Measurements from ENCODE around the gene NAGPA. TPM values are rescaled to one million over a fixed set of nuclear protein-coding genes. Genes with fewer than 3 reads are reported as not detected.
A peak's percentile ranks its signal among the peaks of the same experiment; 100 is the strongest.

NAGPA gene
- total and polyA plus RNA-seq, 2 experiments from 2014 or later = 10.8 to 24.6 TPM

- DNase-seq (ENCODE audit: low read depth in 1 of 2, low spot score in 1 of 2) = no peak
- H3K27ac ChIP-seq = no peak overlapping the region
- TF ChIP-seq, protein P1, sequence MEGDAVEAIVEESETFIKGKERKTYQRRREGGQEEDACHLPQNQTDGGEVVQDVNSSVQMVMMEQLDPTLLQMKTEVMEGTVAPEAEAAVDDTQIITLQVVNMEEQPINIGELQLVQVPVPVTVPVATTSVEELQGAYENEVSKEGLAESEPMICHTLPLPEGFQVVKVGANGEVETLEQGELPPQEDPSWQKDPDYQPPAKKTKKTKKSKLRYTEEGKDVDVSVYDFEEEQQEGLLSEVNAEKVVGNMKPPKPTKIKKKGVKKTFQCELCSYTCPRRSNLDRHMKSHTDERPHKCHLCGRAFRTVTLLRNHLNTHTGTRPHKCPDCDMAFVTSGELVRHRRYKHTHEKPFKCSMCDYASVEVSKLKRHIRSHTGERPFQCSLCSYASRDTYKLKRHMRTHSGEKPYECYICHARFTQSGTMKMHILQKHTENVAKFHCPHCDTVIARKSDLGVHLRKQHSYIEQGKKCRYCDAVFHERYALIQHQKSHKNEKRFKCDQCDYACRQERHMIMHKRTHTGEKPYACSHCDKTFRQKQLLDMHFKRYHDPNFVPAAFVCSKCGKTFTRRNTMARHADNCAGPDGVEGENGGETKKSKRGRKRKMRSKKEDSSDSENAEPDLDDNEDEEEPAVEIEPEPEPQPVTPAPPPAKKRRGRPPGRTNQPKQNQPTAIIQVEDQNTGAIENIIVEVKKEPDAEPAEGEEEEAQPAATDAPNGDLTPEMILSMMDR (IDR thresholded peaks at IDR 0.05; ENCODE audit: low read depth, low read length) = no peak
Observed at GRCh38 chr16:5069854-5070253, 36.1 kb upstream of the NAGPA start.

DNA sequence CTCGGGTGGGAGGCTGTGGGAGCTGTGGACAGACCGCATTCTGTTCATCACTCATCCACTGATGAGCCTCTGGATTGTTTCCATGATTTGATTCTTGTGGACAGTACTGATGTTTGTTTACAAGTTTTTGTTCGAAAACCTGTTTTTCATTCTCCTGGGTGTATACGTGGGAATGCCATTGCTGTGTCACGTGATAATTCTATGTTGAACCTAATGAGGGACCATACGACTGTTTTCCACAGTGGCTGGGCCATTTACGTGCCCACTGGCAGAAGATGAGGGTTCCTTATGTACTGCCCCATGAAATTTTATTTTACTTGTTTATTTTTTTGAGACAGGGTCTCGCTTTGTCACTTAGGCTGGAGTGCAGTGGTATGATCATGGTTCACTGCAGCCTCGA is 35.3 kb upstream of the NAGPA start:
- Histone ChIP-seq H3K36me3 (no peaks in the 10 kb centered on the region), H3K4me3 (no peak overlapping the region), H3K27me3 (no peaks in the 10 kb centered on the region), H3K4me1 (ENCODE audit: low read depth) (no peaks in the 10 kb centered on the region), H3K27ac (no peak overlapping the region), H3K9me3 (ENCODE audit: low read depth) (no peaks in the 10 kb centered on the region)
- DNase-seq (ENCODE audit: low read depth in 1 of 2, low spot score in 1 of 2) = no peak
- TF ChIP-seq, protein P1 (IDR thresholded peaks at IDR 0.05; ENCODE audit: low read depth, low read length) = no peak

More at GRCh38 chr16:5069854-5070253, 36.1 kb upstream of the NAGPA start:
- Histone ChIP-seq H3K4me3 (no peak overlapping the region), H3K9me3 (ENCODE audit: low read depth) (no peaks in the 10 kb centered on the region), H3K27me3 (no peaks in the 10 kb centered on the region), H3K4me1 (ENCODE audit: low read depth) (no peaks in the 10 kb centered on the region), H3K36me3 (no peaks in the 10 kb centered on the region)

DNA sequence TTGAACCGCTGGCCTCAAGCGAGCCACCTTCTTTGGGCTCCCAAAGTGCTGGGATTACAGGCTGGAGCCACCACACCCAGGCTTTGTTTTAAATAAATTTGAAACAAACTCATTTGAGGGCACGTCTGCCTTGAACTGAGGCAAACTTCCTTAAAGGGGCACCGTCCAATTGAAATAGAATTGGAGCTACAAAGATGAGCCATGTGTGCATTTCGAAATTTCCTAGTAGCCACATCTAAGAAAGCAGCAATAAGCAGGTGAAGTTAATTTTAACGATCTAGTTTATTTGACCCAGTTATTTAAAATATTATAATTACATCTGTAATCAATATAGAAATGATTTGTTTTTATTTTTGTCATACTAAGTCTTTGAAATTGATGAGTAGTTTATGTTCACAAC is 32.8 kb upstream of the NAGPA start:
- Histone ChIP-seq H3K9me3 (ENCODE audit: low read depth) (no peaks in the 10 kb centered on the region), H3K27me3 (no peaks in the 10 kb centered on the region), H3K4me3 (no peak overlapping the region), H3K36me3 (no peaks in the 10 kb centered on the region), H3K4me1 (ENCODE audit: low read depth) (no peaks in the 10 kb centered on the region), H3K27ac (no peak overlapping the region)
- DNase-seq (ENCODE audit: low read depth in 1 of 2, low spot score in 1 of 2) = no peak
- TF ChIP-seq, protein P1 (IDR thresholded peaks at IDR 0.05; ENCODE audit: low read depth, low read length) = no peak

GRCh38 chr16:5065813-5066212 is 32.1 kb upstream of the NAGPA start, which contains the start of gene C16orf89:
TSS of gene C16orf89 (minus strand) at chr16:5065956. CDS start at chr16:5065908, 48 bp downstream.
- no peak for DNase-seq (ENCODE audit: low read depth in 1 of 2, low spot score in 1 of 2)
- no peak within 1 kb of the TSS for H3K27ac ChIP-seq
- H3K36me3 ChIP-seq = no peaks in the 10 kb centered on the region
- H3K9me3 ChIP-seq (ENCODE audit: low read depth) = no peaks in the 10 kb centered on the region
- TF ChIP-seq, protein P1 (IDR thresholded peaks at IDR 0.05; ENCODE audit: low read depth, low read length) = no peak
- no peaks in the 10 kb centered on the region for H3K4me1 ChIP-seq (ENCODE audit: low read depth)
- H3K4me3 ChIP-seq = no peak within 1 kb of the TSS
- no peaks in the 10 kb centered on the region for H3K27me3 ChIP-seq

GRCh38 chr16:5065326-5065725 is 31.6 kb upstream of the NAGPA start:
- Histone ChIP-seq H3K27me3 (no peaks in the 10 kb centered on the region), H3K36me3 (no peaks in the 10 kb centered on the region), H3K27ac (no peak overlapping the region), H3K4me1 (ENCODE audit: low read depth) (no peaks in the 10 kb centered on the region), H3K9me3 (ENCODE audit: low read depth) (no peaks in the 10 kb centered on the region), H3K4me3 (no peak overlapping the region)
- peak in 1 of 2 donors; percentile 41 for DNase-seq (ENCODE audit: low read depth in 1 of 2, low spot score in 1 of 2)
- TF ChIP-seq, protein P1 (IDR thresholded peaks at IDR 0.05; ENCODE audit: low read depth, low read length) = no peak

DNA sequence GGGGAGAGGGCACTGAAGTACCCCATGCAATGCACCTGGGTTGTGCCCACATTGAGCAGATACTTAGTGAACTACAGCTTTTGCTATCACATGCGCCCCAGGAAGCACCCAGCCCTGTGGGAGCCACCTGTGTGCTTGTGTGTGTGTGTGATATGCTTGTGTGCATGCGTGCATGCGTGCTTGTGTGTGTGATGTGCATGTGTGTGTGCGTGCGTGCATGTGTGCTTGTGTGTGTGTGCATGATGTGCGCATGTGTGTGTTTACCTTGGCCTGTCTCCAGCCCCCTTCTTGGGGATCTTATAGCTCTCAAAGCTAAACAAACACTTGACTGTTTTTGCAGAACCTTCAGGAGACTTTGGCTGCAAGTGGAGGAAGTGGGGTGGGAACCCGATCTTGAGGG is 31.2 kb upstream of the NAGPA start:
- no peaks in the 10 kb centered on the region for H3K36me3 ChIP-seq
- no peak overlapping the region for H3K4me3 ChIP-seq
- TF ChIP-seq, protein P1 (IDR thresholded peaks at IDR 0.05; ENCODE audit: low read depth, low read length) = no peak
- no peak for DNase-seq (ENCODE audit: low read depth in 1 of 2, low spot score in 1 of 2)
- H3K27ac ChIP-seq = no peak overlapping the region
- no peaks in the 10 kb centered on the region for H3K27me3 ChIP-seq
- H3K4me1 ChIP-seq (ENCODE audit: low read depth) = no peaks in the 10 kb centered on the region
- H3K9me3 ChIP-seq (ENCODE audit: low read depth) = no peaks in the 10 kb centered on the region

Measured in cardiac muscle cell (in vitro differentiated cells and primary cell).